Astrocyte of the cerebellum (primary cell): ENCODE data around the gene MMP13.
"Not testable (repeated sequence)": the region's sequence is repeated elsewhere in the genome, so short reads cannot be mapped to it uniquely, and the experiment has no call there.

Experiments
- DNase-seq: peaks from one replicate; pipeline ENCODE4 v3.0.0-alpha.2; 2011; ENCODE audit warnings: low read depth
- H3K4me3 ChIP-seq: 2 replicates; pipeline ENCODE4 v1.5.1; 2011; ENCODE audit warnings: mild to moderate bottlenecking, low read depth, low read length, moderate library complexity
- in situ Hi-C: cut with HindIII; loops from 2 replicates; pipeline ENCODE4 v1.10.0; 2017; ENCODE audit warnings: low sequenced_read_pairs
- TF ChIP-seq, protein P1 (sequence below): IDR thresholded peaks from 2 replicates; pipeline ENCODE4 v1.5.1; 2012; ENCODE audit warnings: low read length, low read depth, moderate library complexity, mild to moderate bottlenecking; ENCODE audit errors: missing control alignments

MMP13 gene

DNA sequence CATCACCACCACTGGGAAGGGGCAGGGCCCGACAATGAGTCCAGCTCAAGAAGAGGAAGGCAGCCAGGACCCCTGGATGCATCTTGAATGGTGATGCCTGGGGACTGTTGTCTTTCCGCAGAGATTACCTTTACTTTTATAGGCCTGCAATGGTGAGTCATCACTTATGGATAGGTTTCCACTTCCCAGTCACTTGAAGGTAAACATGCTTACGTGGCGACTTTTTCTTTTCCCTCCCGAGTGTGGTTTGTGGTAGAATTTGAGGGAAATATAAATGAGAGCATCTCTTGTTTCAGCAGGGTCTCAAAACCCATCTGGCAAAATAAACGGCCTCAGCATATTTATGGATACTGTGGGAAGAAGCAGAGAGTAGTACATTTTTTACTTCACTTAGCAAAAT, at the start of gene MMP13:
Gene MMP13 (minus strand): TSS at position 109 of the 400 bp plus-strand sequence. CDS start 27 bp downstream, at position 82.
- peak; percentile 87 for DNase-seq
- TF ChIP-seq, protein P1, sequence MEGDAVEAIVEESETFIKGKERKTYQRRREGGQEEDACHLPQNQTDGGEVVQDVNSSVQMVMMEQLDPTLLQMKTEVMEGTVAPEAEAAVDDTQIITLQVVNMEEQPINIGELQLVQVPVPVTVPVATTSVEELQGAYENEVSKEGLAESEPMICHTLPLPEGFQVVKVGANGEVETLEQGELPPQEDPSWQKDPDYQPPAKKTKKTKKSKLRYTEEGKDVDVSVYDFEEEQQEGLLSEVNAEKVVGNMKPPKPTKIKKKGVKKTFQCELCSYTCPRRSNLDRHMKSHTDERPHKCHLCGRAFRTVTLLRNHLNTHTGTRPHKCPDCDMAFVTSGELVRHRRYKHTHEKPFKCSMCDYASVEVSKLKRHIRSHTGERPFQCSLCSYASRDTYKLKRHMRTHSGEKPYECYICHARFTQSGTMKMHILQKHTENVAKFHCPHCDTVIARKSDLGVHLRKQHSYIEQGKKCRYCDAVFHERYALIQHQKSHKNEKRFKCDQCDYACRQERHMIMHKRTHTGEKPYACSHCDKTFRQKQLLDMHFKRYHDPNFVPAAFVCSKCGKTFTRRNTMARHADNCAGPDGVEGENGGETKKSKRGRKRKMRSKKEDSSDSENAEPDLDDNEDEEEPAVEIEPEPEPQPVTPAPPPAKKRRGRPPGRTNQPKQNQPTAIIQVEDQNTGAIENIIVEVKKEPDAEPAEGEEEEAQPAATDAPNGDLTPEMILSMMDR = no peak
- H3K4me3 ChIP-seq = no peak within 1 kb of the TSS
- in situ Hi-C loops = no loop called here

DNA sequence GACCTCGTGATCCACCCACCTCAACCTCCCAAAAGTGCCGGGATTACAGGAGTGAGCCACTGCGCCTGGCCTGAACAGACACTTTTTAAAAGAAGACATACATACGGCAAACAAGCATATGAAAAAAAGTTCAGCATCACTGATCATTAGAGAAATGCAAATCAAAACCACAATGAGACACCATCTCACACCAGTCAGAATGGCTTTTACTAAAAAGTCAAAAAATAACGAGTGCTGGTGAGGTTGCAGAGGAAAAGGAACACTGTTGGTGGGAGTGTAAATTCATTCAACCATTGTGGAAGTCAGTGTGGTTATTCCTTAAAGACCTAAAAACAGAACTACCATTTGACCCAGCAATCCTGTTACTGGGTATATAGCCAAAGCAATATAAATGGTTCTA, 48.7 kb upstream of the MMP13 start:
- H3K4me3 ChIP-seq, DNase-seq, in situ Hi-C loops: not testable (repeated sequence)

DNA sequence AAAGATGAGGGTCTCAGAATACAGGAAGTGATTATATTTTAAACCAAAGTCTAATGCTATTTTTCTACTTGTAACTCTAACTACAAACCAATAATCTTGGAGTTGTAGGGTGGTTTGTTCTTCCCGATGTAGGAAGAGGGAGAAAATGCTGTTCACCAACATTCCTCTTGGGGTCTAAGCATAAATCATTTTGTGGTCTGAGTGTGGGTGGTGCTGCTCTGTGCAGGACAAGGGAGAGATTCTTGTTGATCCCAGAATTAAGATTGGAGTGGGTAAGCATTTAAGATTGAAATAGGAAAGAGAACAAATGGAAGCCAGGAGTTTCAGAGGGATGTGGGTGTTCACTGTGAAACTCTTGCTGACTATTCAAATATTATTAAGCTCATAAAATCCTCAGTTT, 38.6 kb upstream of the MMP13 start:
- TF ChIP-seq, protein P1 = no peak
- H3K4me3 ChIP-seq = no peak overlapping the region
- in situ Hi-C loops = no loop called here

DNA sequence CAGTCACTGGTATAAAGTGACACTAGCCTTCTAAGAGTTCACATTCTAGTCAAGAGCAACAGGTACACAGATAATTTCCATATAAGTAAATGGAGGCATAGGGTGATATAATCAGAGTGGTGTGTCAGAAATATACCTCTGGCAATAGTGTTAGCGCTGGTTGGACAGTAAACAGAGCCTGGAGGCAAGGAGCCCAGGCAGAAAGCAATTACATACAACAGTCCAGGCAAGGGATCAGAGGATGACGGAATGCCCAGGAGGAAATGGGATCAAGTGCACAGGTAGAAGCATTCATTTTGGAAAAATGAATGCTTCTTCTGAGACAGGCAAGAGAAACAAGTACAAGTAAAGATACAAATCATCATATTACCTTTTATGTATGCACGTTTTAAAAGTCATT, 36.2 kb upstream of the MMP13 start:
- in situ Hi-C loops = no loop called here
- no peak for DNase-seq
- TF ChIP-seq, protein P1 = no peak
- H3K4me3 ChIP-seq = no peak overlapping the region

More for the DNA sequence above, 38.6 kb upstream of the MMP13 start:
- DNase-seq = no peak

DNA sequence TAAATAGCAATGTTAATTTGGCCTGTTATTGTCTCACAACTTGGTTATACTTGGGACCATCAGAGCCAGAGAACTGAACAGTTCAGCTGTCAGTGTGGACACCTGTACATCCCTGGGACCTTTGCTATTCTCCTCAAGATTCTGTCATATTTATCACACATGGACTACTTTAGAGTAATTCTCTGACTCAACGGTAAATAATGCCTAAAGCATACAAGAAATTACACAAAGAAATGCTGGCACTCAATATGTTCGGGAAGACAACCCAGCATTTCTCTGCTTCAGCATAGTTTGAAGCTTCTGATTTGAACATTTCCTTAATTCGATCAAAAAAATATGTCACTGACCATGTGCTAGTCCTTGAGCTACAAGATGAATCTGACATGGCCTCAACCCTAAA, 34.6 kb upstream of the MMP13 start:
- in situ Hi-C loops = no loop called here

DNA sequence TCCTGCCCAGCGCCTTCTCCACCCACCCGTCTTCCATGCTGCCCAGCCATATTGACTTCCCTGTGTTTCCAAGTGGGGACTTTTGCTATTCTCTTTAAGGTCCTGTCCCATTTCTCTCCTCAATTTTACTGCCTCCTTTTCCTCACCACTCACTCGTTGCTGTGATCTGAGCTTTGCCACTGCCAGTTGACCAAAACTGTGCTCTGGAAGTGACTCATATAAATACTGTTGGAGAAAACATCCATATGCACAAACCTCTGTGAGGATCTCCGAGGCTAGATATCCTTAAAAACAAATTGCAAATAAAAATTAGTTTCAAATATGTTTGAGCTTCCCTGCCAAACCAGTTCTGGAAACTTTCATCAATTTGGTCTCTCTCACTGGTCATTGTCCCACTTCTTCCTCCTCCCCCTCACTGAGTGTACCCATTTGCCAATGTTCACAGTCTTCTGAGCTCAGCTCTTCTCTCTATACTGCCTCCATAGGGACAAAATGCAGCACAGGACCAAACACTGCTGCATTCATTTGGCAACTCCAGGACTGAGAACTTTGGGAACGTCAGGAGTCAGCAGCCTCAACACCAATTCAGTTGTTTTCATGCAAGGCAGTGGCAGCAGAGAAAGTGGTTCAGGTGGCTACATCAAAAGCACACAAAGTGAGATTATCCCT, 34.0 kb upstream of the MMP13 start:
- in situ Hi-C loops = no loop called here
- TF ChIP-seq, protein P1 = no peak
- DNase-seq = no peak
- no peak overlapping the region for H3K4me3 ChIP-seq

More for the DNA sequence above, 34.6 kb upstream of the MMP13 start:
- TF ChIP-seq, protein P1 = no peak
- H3K4me3 ChIP-seq = no peak overlapping the region
- DNase-seq = no peak

DNA sequence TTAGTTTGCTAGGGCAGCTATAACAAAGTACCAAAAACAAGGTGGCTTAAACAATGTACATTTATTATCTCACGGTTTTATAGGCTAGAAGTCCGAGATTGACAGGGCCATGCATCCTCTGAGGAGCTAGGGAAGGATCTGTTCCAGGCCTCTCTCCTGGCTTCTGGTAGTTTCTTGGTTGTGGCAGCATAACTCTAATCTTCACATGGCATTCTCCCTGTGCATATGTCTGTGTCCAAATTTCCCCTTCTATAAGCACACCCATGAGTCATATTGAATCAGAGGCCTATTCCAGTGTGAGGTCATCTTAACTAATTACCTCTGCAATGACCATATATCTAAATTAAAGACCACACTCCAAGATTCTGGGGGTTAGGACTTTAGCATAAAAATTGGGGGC, 31.3 kb upstream of the MMP13 start:
- TF ChIP-seq, protein P1 = no peak
- H3K4me3 ChIP-seq = no peak overlapping the region
- in situ Hi-C loops = no loop called here
- peak; percentile 20 for DNase-seq
